K562 (cell line): ENCODE data around the gene RBM20. TPM values are rescaled to one million over a fixed set of nuclear protein-coding genes. Genes with fewer than 3 reads are reported as not detected.

Experiments
- ATAC-seq: fragments of 200-7000 bp; cut with Tn5 transposase; 3 replicates; pipeline ENCODE4 v1.9.1; 2020; ENCODE audit warnings: moderate library complexity
- BruUV-seq: library from RNA; stranded (reverse); fragments of 400-500 nt; replicated peaks from 2 replicates; lab custom pipeline; 2021; lab: Mats Ljungman, UMichigan
- CTCF ChIA-PET: fragments of 300-600 bp; formaldehyde crosslinking; extraction: SDS; loops from one replicate; lab custom pipeline; 2021; ENCODE audit warnings: low intra/inter-chr PET ratio; lab: Yijun Ruan, JAX
- POLR2A ChIA-PET: fragments of 300-600, 350-650 bp; sonication (Branson Sonifier 250); formaldehyde crosslinking; extraction: SDS; loops from one replicate; lab custom pipeline; 2021; ENCODE audit warnings: antibody characterized with exemption, inconsistent platforms; lab: Yijun Ruan, JAX
- DNase-seq, 4 experiments: peaks; one replicate each; pipeline versions ENCODE4 v3.0.0 to v3.0.0-alpha.2; 2011 to 2018; ENCODE audit warnings: low spot score in 3 of 4, mixed read lengths in 3 of 4; ENCODE audit errors: extremely low read depth in 1 of 4
- FAIRE-seq: peaks from 2 replicates; lab custom pipeline; 2011; peaks lifted over from hg19 to GRCh38; lab: Jason Lieb, UNC
- H2AFZ ChIP-seq: 2 replicates; pipeline ENCODE4 v1.6.0; 2011; ENCODE audit warnings: low read depth, low read length, control low read depth, inconsistent platforms
- H3K27ac ChIP-seq: fragments of 200-600 bp; 3 replicates; pipeline ENCODE4 v1.8.0; 2011; ENCODE audit warnings: low read depth, mild to moderate bottlenecking, control low read depth, inconsistent platforms, low read length, moderate library complexity, mixed read lengths; ENCODE audit errors: extremely low read depth
- H3K27me3 ChIP-seq, 2 experiments: fragments of 300-600 bp in 1 of 2; 2 replicates in 1 of 2; 3 replicates in 1 of 2; pipeline versions ENCODE4 v1.6.0 to v1.8.0; 2011; ENCODE audit warnings: inconsistent platforms in 2 of 2, low read length in 2 of 2, mild to moderate bottlenecking in 1 of 2, mixed read lengths in 1 of 2, moderate library complexity in 1 of 2; ENCODE audit not compliant: control insufficient read depth in 2 of 2, insufficient read depth in 2 of 2
- H3K36me3 ChIP-seq: fragments of 300-600 bp; 3 replicates; pipeline ENCODE4 v1.8.0; 2011; ENCODE audit warnings: mild to moderate bottlenecking, low read length, inconsistent platforms; ENCODE audit not compliant: control insufficient read depth, insufficient read depth
- H3K4me1 ChIP-seq, 2 experiments: fragments of 200-600 bp in 1 of 2; replicated peaks in 1 of 2; 2 replicates in 1 of 2; 3 replicates in 1 of 2; pipeline versions ENCODE4 v1.5.1 to v1.8.0; 2011; ENCODE audit warnings: inconsistent platforms in 2 of 2, low read length in 2 of 2, mild to moderate bottlenecking in 1 of 2, mixed read lengths in 1 of 2, moderate library complexity in 1 of 2; ENCODE audit not compliant: control insufficient read depth in 2 of 2, insufficient read depth in 2 of 2
- H3K4me2 ChIP-seq: 2 replicates; pipeline ENCODE4 v1.6.1; 2011; ENCODE audit warnings: low read length, control low read depth, inconsistent platforms, mixed read lengths; ENCODE audit not compliant: insufficient read depth
- H3K4me3 ChIP-seq: fragments of 200-600 bp; sonication (generic), shearing (Covaris generic); 2 replicates; pipeline ENCODE4 v1.5.1; 2016; ENCODE audit warnings: control low read depth, inconsistent platforms
- H3K79me2 ChIP-seq: fragments of 200-600 bp; 3 replicates; pipeline ENCODE4 v1.8.0; 2011; ENCODE audit warnings: low read length, inconsistent platforms; ENCODE audit not compliant: control insufficient read depth, insufficient read depth
- H3K9ac ChIP-seq, 2 experiments: 2 replicates each; pipeline versions ENCODE4 v1.6.0 to v1.6.1; 2011; ENCODE audit warnings: low read depth in 2 of 2, low read length in 2 of 2, control low read depth in 1 of 2, inconsistent platforms in 1 of 2, mild to moderate bottlenecking in 1 of 2, mixed read lengths in 1 of 2; ENCODE audit not compliant: insufficient read depth in 1 of 2
- H3K9me1 ChIP-seq: one replicate; pipeline ENCODE4 v1.6.0; 2011; ENCODE audit warnings: inconsistent platforms, mild to moderate bottlenecking, low read length, moderate library complexity; ENCODE audit not compliant: control insufficient read depth, insufficient read depth
- H3K9me3 ChIP-seq: replicated peaks from 2 replicates; pipeline ENCODE4 v1.5.1; 2011; ENCODE audit warnings: low read depth, low read length, inconsistent platforms; ENCODE audit not compliant: control insufficient read depth, insufficient read depth
- H4K20me1 ChIP-seq: replicated peaks from 2 replicates; pipeline ENCODE4 v1.6.1; 2011; ENCODE audit warnings: low read length, inconsistent platforms, mixed read lengths; ENCODE audit not compliant: control insufficient read depth, insufficient read depth
- CXXC5 ChIP-seq: fragments of 250-450 bp; sonication (Bioruptor Pico); IDR thresholded peaks from 2 replicates; pipeline ENCODE4 v1.8.0; 2022; ENCODE audit warnings: inconsistent platforms, mild to moderate bottlenecking, moderate library complexity
- EZH2 ChIP-seq: IDR thresholded peaks from 2 replicates; pipeline ENCODE4 v1.6.1; 2012; ENCODE audit warnings: low read depth, mild to moderate bottlenecking, inconsistent platforms, low read length, borderline replicate concordance
- HNRNPLL ChIP-seq: fragments of 200-400 bp; formaldehyde crosslinking; IDR thresholded peaks from 2 replicates; pipeline ENCODE4 v1.6.1; 2017; ENCODE audit warnings: low read length, low read depth, mild to moderate bottlenecking; ENCODE audit not compliant: poor library complexity, severe bottlenecking
- HNRNPUL1 ChIP-seq: fragments of 200-400 bp; formaldehyde crosslinking; IDR thresholded peaks from 2 replicates; pipeline ENCODE4 v1.6.1; 2017; ENCODE audit warnings: low read length
- JUN ChIP-seq, 2 experiments: sonication (generic) in 1 of 2; formaldehyde crosslinking in 1 of 2; IDR thresholded peaks; 2 replicates each; pipeline versions ENCODE4 v1.6.1 to v1.8.0; 2012 to 2022; ENCODE audit warnings: borderline replicate concordance in 2 of 2, mild to moderate bottlenecking in 2 of 2, improper control_type of control experiment in 1 of 2, low read depth in 1 of 2, low read length in 1 of 2, missing genetic modification reagents in 1 of 2
- MXI1 ChIP-seq: IDR thresholded peaks from 2 replicates; pipeline ENCODE4 v1.6.1; 2011; ENCODE audit warnings: low read depth, mild to moderate bottlenecking, improper control_type of control experiment, low read length
- MYC ChIP-seq, 2 experiments: fragments of 250-450 bp in 1 of 2; sonication (Bioruptor Pico) in 1 of 2; IDR thresholded peaks; 2 replicates each; pipeline versions ENCODE4 v1.5.1 to v1.6.1; 2012 to 2021; ENCODE audit warnings: low read depth in 2 of 2, borderline replicate concordance in 1 of 2, improper control_type of control experiment in 1 of 2, low read length in 1 of 2, mild to moderate bottlenecking in 1 of 2, moderate library complexity in 1 of 2
- OTX1 ChIP-seq: fragments of 450-650 bp; formaldehyde crosslinking; IDR thresholded peaks from 2 replicates; pipeline ENCODE4 v1.4.0; 2022; ENCODE audit warnings: mild to moderate bottlenecking
- PBX2 ChIP-seq, 2 experiments: IDR thresholded peaks in 1 of 2; conservative IDR thresholded peaks in 1 of 2; 2 replicates each; pipeline ENCODE4 v1.6.1; 2016; ENCODE audit warnings: low read depth in 2 of 2, mild to moderate bottlenecking in 1 of 2, missing compliant biosample characterization in 1 of 2, missing genetic modification characterization in 1 of 2, moderate library complexity in 1 of 2
- SMARCE1 ChIP-seq: fragments of 450-650 bp; IDR thresholded peaks from 2 replicates; pipeline ENCODE4 v1.7.1; 2016; ENCODE audit warnings: mild to moderate bottlenecking
- ZBTB2 ChIP-seq: fragments of 450-650 bp; IDR thresholded peaks from 2 replicates; pipeline ENCODE4 v1.6.1; 2016; ENCODE audit warnings: antibody characterized with exemption
- ZEB2 ChIP-seq: fragments of 450-650 bp; IDR thresholded peaks from 2 replicates; pipeline ENCODE4 v1.6.1; 2016
- ZFP36 ChIP-seq: fragments of 150-350 bp; IDR thresholded peaks from 2 replicates; pipeline ENCODE4 v1.6.1; 2018; ENCODE audit warnings: low read length, low read depth; ENCODE audit not compliant: partially characterized antibody
- ZNF41 ChIP-seq: fragments of 250-450 bp; sonication (Bioruptor Pico); conservative IDR thresholded peaks from 2 replicates; pipeline ENCODE4 v1.4.0; 2020; ENCODE audit warnings: mild to moderate bottlenecking
- WGBS: fragments of 100-300 bp; shearing (Covaris generic); methylation state at CpG from one replicate; pipeline ENCODE4 v1.1.6; 2016; ENCODE audit warnings: low coverage, mixed read lengths; ENCODE audit not compliant: insufficient coverage; ENCODE audit errors: missing lambda C conversion rate; 5-methylcytosine and 5-hydroxymethylcytosine counted together
- in situ Hi-C: fragments of 300-500 bp; cut with MboI; formaldehyde crosslinking; loops from 4 replicates; pipeline ENCODE4 v1.15.0; 2018; ENCODE audit warnings: inconsistent platforms, mixed read lengths
- intact Hi-C: fragments of 100-400 bp; cut with micrococcal nuclease; formaldehyde crosslinking; loops from 2 replicates; pipeline ENCODE4 v1.14.2; 2022
- polyA plus RNA-seq, 8 experiments: library from polyadenylated mRNA; depleted of rRNA in 4 of 8; stranded (reverse) in 5 of 8; unstranded in 3 of 8; fragments of >200 nt; fragmentation: Nextera tagmentation in 2 of 8; fragmentation: Illumina TruSeq in 1 of 8; extraction: Ambion mirVana in 2 of 8; extraction: Trizol in 1 of 8; gene quantifications; 2 replicates each; pipeline versions ENCODE4 v1.2.1 to v1.2.3, GENCODE V29; 2011 to 2014; ENCODE audit warnings: inconsistent platforms in 1 of 8, missing spikeins in 1 of 8
- total RNA-seq, 7 experiments: library from RNA; depleted of rRNA in 6 of 7; stranded (reverse); fragments of >200 nt in 6 of 7; fragmentation: Illumina TruSeq in 2 of 7; extraction: Trizol in 2 of 7; gene quantifications; 2 replicates each; pipeline versions ENCODE4 v1.2.1 to v1.2.3, GENCODE V29; 2011 to 2021; ENCODE audit warnings: low replicate concordance in 1 of 7

Gene RBM20
- total and polyA plus RNA-seq, 9 of the 15 experiments (the other 6 are each of a cell fraction or from before 2014, with no cell fraction given) = 0.63 to 5.7 (median 3.2) TPM

GRCh38 chr10:110765513-110766319, 121.6 kb downstream of the RBM20 start:
- ATAC-seq (peak; percentile 86), FAIRE-seq (peak; percentile 65), DNase-seq (peak in 3 of 4 experiments; percentile 17 to 54 (median 28))
- peak overlapping the region; percentile 52 for H2AFZ ChIP-seq
- WGBS = 26% methylated on average over 8 of the region's 8 CpGs
- peak overlapping the region; percentile 68 for H3K27ac ChIP-seq
- no peaks in the 10 kb centered on the region for H3K36me3 ChIP-seq
- no peaks in the 10 kb centered on the region for H3K9me1 ChIP-seq
- in situ Hi-C loops (no loop called here), intact Hi-C loops (no loop called here)
- H3K79me2 ChIP-seq = peaks cover 16% of the 10 kb centered on the region; the same call in 1 of the 3 replicates
- H3K9me3 ChIP-seq = no peaks in the 10 kb centered on the region
- ChIA-PET CTCF (no interaction called here), POLR2A (interaction anchor here (0.8 to 1.4 kb wide), 2 partner anchors 8 to 117 kb away, joined by 3 to 4 read pairs; no protein-coding TSS in a partner anchor)
- no peaks in the 10 kb centered on the region for H3K27me3 ChIP-seq
- no TSS peak for BruUV-seq
- peak overlapping the region in 1 of 2 experiments; percentile 54; a peak in 1 of 4 replicates for H3K9ac ChIP-seq
- H3K4me3 ChIP-seq = no peak overlapping the region
- no peaks in the 10 kb centered on the region for H4K20me1 ChIP-seq
- H3K4me1 ChIP-seq = peaks cover 5 to 23% of the 10 kb centered on the region in 2 experiments; a peak in 3 of 5 replicates
- peak overlapping the region; percentile 49 for H3K4me2 ChIP-seq
- TF ChIP-seq CXXC5 = peak; percentile 21; the same call in 1 of the 2 replicates
- TF ChIP-seq ZNF41 (CRISPR knock-in tag) = 0 out of 2 replicates have a peak, but pooled peaks have one; percentile 9
- TF ChIP-seq OTX1 (CRISPR knock-in tag) = no peak
- TF ChIP-seq ZEB2 = no peak
- no peak for TF ChIP-seq HNRNPLL
- TF ChIP-seq MXI1 = no peak
- TF ChIP-seq EZH2 = no peak
- TF ChIP-seq HNRNPUL1 = no peak
- TF ChIP-seq ZFP36 = no peak
- peak; percentile 42; the same call in 1 of the 2 replicates for TF ChIP-seq SMARCE1
- TF ChIP-seq MYC (IDR thresholded peaks at IDR 0.05; ENCODE audit: low read depth, low read length) = peak; percentile 84
- TF ChIP-seq MYC (CRISPR knock-in tag; IDR thresholded peaks at IDR 0.05; ENCODE audit: borderline replicate concordance, low read depth) = no peak
- peak; percentile 57; the same call in 1 of the 2 replicates for TF ChIP-seq JUN (IDR thresholded peaks at IDR 0.05; ENCODE audit: borderline replicate concordance, low read depth, low read length)
- TF ChIP-seq JUN (CRISPR knock-in tag; IDR thresholded peaks at IDR 0.05; ENCODE audit: borderline replicate concordance) = no peak
- no peak for TF ChIP-seq ZBTB2
- no peak for TF ChIP-seq PBX2 (CRISPR knock-in tag; IDR thresholded peaks at IDR 0.05; ENCODE audit: low read depth)
- TF ChIP-seq PBX2 (tag; conservative IDR thresholded peaks at IDR 0.05; ENCODE audit: low read depth) = no peak
